GM23338 (cell line): ENCODE results near the gene XRN2. TPM values are rescaled to one million over a fixed set of nuclear protein-coding genes. Genes with fewer than 3 reads are reported as not detected.

ENCODE experiments used
- ATAC-seq: fragments of 200-7000 bp; cut with Tn5 transposase; 3 replicates; pipeline ENCODE4 v1.9.1; 2020
- DNase-seq: peaks from one replicate; pipeline ENCODE4 v3.0.0-alpha.2; 2015; ENCODE audit warnings: low spot score
- H2AFZ ChIP-seq: fragments of 200-600 bp; sonication (generic); 2 replicates; pipeline ENCODE4 v1.8.0; 2016; ENCODE audit warnings: antibody characterized with exemption, mild to moderate bottlenecking, moderate library complexity
- H3F3A ChIP-seq: fragments of 200-600 bp; sonication (generic); replicated peaks from 2 replicates; pipeline ENCODE4 v1.8.0; 2017; ENCODE audit warnings: antibody characterized with exemption, mixed run types, low read depth
- H3K27ac ChIP-seq: fragments of 200-600 bp; sonication (generic); 2 replicates; pipeline ENCODE4 v1.6.1; 2016; ENCODE audit warnings: low read depth
- H3K27me3 ChIP-seq: fragments of 200-600 bp; sonication (generic); 2 replicates; pipeline ENCODE4 v1.8.0; 2016; ENCODE audit warnings: mild to moderate bottlenecking, mixed run types, moderate library complexity; ENCODE audit not compliant: insufficient read depth
- H3K36me3 ChIP-seq: fragments of 200-600 bp; sonication (generic); 2 replicates; pipeline ENCODE4 v1.8.0; 2016; ENCODE audit warnings: mild to moderate bottlenecking; ENCODE audit not compliant: insufficient read depth
- H3K4me1 ChIP-seq: fragments of 200-600 bp; sonication (generic); 2 replicates; pipeline ENCODE4 v1.8.0; 2016; ENCODE audit warnings: mild to moderate bottlenecking, moderate library complexity; ENCODE audit not compliant: insufficient read depth
- H3K4me2 ChIP-seq: fragments of 200-600 bp; sonication (generic); 2 replicates; pipeline ENCODE4 v1.7.1; 2017; ENCODE audit warnings: mixed run types
- H3K4me3 ChIP-seq: fragments of 200-600 bp; sonication (generic); 2 replicates; pipeline ENCODE4 v1.6.1; 2016; ENCODE audit warnings: mixed run types
- H3K79me2 ChIP-seq: fragments of 200-600 bp; sonication (generic); replicated peaks from 2 replicates; pipeline ENCODE4 v1.8.0; 2017; ENCODE audit warnings: mild to moderate bottlenecking; ENCODE audit not compliant: insufficient read depth
- H3K9me2 ChIP-seq: fragments of 200-600 bp; sonication (generic); 2 replicates; pipeline ENCODE4 v1.8.0; 2017; ENCODE audit not compliant: insufficient read depth
- H4K20me1 ChIP-seq: fragments of 200-600 bp; sonication (generic); replicated peaks from 2 replicates; pipeline ENCODE4 v1.8.0; 2017; ENCODE audit warnings: mild to moderate bottlenecking; ENCODE audit not compliant: insufficient read depth
- H3K27ac Mint-ChIP-seq: 2 replicates; pipeline ENCODE4 v1.8.0; 2020; ENCODE audit warnings: inconsistent platforms, mild to moderate bottlenecking, moderate library complexity, mixed read lengths
- H3K27me3 Mint-ChIP-seq: 3 replicates; pipeline ENCODE4 v1.8.0; 2022; ENCODE audit warnings: low read depth, mild to moderate bottlenecking, moderate library complexity, mixed read lengths, inconsistent platforms; ENCODE audit not compliant: insufficient read depth, poor library complexity
- H3K36me3 Mint-ChIP-seq: 3 replicates; pipeline ENCODE4 v1.8.0; 2021; ENCODE audit warnings: low read depth, mild to moderate bottlenecking, inconsistent platforms, moderate library complexity, mixed read lengths
- H3K4me1 Mint-ChIP-seq: 3 replicates; pipeline ENCODE4 v1.8.0; 2020; ENCODE audit warnings: mild to moderate bottlenecking, inconsistent platforms, mixed read lengths
- H3K4me3 Mint-ChIP-seq: 3 replicates; pipeline ENCODE4 v1.8.0; 2021; ENCODE audit warnings: moderate library complexity, mild to moderate bottlenecking, inconsistent platforms, mixed read lengths
- H3K9me3 Mint-ChIP-seq: 3 replicates; pipeline ENCODE4 v1.8.0; 2020; ENCODE audit warnings: moderate library complexity, mild to moderate bottlenecking, inconsistent platforms, mixed read lengths
- EZH2 ChIP-seq: fragments of 200-600 bp; sonication (generic); IDR thresholded peaks from one replicate; pipeline ENCODE4 v1.8.0; 2017; ENCODE audit warnings: antibody characterized with exemption, mild to moderate bottlenecking, low read depth; ENCODE audit not compliant: unreplicated experiment
- ZNF114 ChIP-seq: fragments of 250-450 bp; sonication (Bioruptor Pico); IDR thresholded peaks from 2 replicates; pipeline ENCODE4 v1.5.0; 2020; ENCODE audit warnings: mild to moderate bottlenecking, moderate library complexity
- ZNF331 ChIP-seq: fragments of 250-450 bp; sonication (Bioruptor Pico); IDR thresholded peaks from 2 replicates; pipeline ENCODE4 v1.5.0; 2020; ENCODE audit warnings: low read depth, mild to moderate bottlenecking, moderate library complexity
- polyA plus RNA-seq: library from polyadenylated mRNA; unstranded; fragments of >200 nt; fragmentation: Nextera tagmentation; extraction: Ambion mirVana; gene quantifications from 2 replicates; pipeline ENCODE4 v1.2.1, GENCODE V29; 2016
- total RNA-seq: library from RNA; depleted of rRNA; stranded (reverse); fragments of >200 nt; shearing (Covaris generic); gene quantifications from 2 replicates; pipeline ENCODE4 v1.2.3, GENCODE V29; 2014
- TF ChIP-seq, protein P1 (sequence below): fragments of 250-450 bp; sonication (Bioruptor Pico); IDR thresholded peaks from 2 replicates; pipeline ENCODE4 v1.5.0; 2020; ENCODE audit warnings: mild to moderate bottlenecking, moderate library complexity
- TF ChIP-seq, protein P2 (sequence below): IDR thresholded peaks from 2 replicates; pipeline ENCODE4 v1.6.1; 2016; ENCODE audit warnings: antibody characterized with exemption

Gene XRN2
- total and polyA plus RNA-seq, 2 experiments from 2014 or later = 113 to 150 TPM

GRCh38 chr20:21381619-21382018 is 78.5 kb downstream of the XRN2 start:
- Histone ChIP-seq H3K4me1 (no peaks in the 10 kb centered on the region), H3K27me3 (no peaks in the 10 kb centered on the region), H3K4me2 (no peak overlapping the region), H4K20me1 (peaks cover 18% of the 10 kb centered on the region; the same call in 1 of the 2 replicates), H3K27ac (no peak overlapping the region), H3K4me3 (no peak overlapping the region), H2AFZ (no peak overlapping the region), H3K36me3 (peaks cover 12% of the 10 kb centered on the region), H3F3A (no peaks in the 10 kb centered on the region), H3K79me2 (peaks cover 36% of the 10 kb centered on the region), H3K9me2 (no peaks in the 10 kb centered on the region)
- TF ChIP-seq, protein P1, sequence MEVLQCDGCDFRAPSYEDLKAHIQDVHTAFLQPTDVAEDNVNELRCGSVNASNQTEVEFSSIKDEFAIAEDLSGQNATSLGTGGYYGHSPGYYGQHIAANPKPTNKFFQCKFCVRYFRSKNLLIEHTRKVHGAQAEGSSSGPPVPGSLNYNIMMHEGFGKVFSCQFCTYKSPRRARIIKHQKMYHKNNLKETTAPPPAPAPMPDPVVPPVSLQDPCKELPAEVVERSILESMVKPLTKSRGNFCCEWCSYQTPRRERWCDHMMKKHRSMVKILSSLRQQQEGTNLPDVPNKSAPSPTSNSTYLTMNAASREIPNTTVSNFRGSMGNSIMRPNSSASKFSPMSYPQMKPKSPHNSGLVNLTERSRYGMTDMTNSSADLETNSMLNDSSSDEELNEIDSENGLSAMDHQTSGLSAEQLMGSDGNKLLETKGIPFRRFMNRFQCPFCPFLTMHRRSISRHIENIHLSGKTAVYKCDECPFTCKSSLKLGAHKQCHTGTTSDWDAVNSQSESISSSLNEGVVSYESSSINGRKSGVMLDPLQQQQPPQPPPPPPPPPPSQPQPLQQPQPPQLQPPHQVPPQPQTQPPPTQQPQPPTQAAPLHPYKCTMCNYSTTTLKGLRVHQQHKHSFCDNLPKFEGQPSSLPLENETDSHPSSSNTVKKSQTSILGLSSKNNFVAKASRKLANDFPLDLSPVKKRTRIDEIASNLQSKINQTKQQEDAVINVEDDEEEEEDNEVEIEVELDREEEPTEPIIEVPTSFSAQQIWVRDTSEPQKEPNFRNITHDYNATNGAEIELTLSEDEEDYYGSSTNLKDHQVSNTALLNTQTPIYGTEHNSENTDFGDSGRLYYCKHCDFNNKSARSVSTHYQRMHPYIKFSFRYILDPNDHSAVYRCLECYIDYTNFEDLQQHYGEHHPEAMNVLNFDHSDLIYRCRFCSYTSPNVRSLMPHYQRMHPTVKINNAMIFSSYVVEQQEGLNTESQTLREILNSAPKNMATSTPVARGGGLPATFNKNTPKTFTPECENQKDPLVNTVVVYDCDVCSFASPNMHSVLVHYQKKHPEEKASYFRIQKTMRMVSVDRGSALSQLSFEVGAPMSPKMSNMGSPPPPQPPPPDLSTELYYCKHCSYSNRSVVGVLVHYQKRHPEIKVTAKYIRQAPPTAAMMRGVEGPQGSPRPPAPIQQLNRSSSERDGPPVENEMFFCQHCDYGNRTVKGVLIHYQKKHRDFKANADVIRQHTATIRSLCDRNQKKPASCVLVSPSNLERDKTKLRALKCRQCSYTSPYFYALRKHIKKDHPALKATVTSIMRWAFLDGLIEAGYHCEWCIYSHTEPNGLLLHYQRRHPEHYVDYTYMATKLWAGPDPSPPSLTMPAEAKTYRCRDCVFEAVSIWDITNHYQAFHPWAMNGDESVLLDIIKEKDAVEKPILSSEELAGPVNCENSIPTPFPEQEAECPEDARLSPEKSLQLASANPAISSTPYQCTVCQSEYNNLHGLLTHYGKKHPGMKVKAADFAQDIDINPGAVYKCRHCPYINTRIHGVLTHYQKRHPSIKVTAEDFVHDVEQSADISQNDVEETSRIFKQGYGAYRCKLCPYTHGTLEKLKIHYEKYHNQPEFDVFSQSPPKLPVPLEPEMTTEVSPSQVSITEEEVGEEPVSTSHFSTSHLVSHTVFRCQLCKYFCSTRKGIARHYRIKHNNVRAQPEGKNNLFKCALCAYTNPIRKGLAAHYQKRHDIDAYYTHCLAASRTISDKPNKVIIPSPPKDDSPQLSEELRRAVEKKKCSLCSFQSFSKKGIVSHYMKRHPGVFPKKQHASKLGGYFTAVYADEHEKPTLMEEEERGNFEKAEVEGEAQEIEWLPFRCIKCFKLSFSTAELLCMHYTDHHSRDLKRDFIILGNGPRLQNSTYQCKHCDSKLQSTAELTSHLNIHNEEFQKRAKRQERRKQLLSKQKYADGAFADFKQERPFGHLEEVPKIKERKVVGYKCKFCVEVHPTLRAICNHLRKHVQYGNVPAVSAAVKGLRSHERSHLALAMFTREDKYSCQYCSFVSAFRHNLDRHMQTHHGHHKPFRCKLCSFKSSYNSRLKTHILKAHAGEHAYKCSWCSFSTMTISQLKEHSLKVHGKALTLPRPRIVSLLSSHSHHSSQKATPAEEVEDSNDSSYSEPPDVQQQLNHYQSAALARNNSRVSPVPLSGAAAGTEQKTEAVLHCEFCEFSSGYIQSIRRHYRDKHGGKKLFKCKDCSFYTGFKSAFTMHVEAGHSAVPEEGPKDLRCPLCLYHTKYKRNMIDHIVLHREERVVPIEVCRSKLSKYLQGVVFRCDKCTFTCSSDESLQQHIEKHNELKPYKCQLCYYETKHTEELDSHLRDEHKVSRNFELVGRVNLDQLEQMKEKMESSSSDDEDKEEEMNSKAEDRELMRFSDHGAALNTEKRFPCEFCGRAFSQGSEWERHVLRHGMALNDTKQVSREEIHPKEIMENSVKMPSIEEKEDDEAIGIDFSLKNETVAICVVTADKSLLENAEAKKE (CRISPR knock-in tag) = no peak
- TF ChIP-seq ZNF331 (CRISPR knock-in tag) = no peak
- TF ChIP-seq ZNF114 (CRISPR knock-in tag) = no peak
- no peak for TF ChIP-seq EZH2
- TF ChIP-seq, protein P2, sequence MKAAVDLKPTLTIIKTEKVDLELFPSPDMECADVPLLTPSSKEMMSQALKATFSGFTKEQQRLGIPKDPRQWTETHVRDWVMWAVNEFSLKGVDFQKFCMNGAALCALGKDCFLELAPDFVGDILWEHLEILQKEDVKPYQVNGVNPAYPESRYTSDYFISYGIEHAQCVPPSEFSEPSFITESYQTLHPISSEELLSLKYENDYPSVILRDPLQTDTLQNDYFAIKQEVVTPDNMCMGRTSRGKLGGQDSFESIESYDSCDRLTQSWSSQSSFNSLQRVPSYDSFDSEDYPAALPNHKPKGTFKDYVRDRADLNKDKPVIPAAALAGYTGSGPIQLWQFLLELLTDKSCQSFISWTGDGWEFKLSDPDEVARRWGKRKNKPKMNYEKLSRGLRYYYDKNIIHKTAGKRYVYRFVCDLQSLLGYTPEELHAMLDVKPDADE = no peak
- Mint-ChIP-seq H3K9me3 (no peaks in the 10 kb centered on the region), H3K4me3 (no peak overlapping the region), H3K36me3 (peaks cover 17% of the 10 kb centered on the region; the same call in 2 of the 3 replicates), H3K27ac (no peak overlapping the region), H3K27me3 (peaks cover 2% of the 10 kb centered on the region), H3K4me1 (peaks cover 4% of the 10 kb centered on the region; the same call in 2 of the 3 replicates)
- no peak for ATAC-seq
- no peak for DNase-seq
